GM23338 (cell line): ENCODE measurements around the gene TNNT2. TPM values are rescaled to one million over a fixed set of nuclear protein-coding genes. Genes with fewer than 3 reads are reported as not detected.

Source experiments
- ATAC-seq: fragments of 200-7000 bp; cut with Tn5 transposase; 3 replicates; pipeline ENCODE4 v1.9.1; 2020
- DNase-seq: peaks from one replicate; pipeline ENCODE4 v3.0.0-alpha.2; 2015; ENCODE audit warnings: low spot score
- H2AFZ ChIP-seq: fragments of 200-600 bp; sonication (generic); 2 replicates; pipeline ENCODE4 v1.8.0; 2016; ENCODE audit warnings: antibody characterized with exemption, mild to moderate bottlenecking, moderate library complexity
- H3F3A ChIP-seq: fragments of 200-600 bp; sonication (generic); replicated peaks from 2 replicates; pipeline ENCODE4 v1.8.0; 2017; ENCODE audit warnings: antibody characterized with exemption, mixed run types, low read depth
- H3K27ac ChIP-seq: fragments of 200-600 bp; sonication (generic); 2 replicates; pipeline ENCODE4 v1.6.1; 2016; ENCODE audit warnings: low read depth
- H3K27me3 ChIP-seq: fragments of 200-600 bp; sonication (generic); 2 replicates; pipeline ENCODE4 v1.8.0; 2016; ENCODE audit warnings: mild to moderate bottlenecking, mixed run types, moderate library complexity; ENCODE audit not compliant: insufficient read depth
- H3K36me3 ChIP-seq: fragments of 200-600 bp; sonication (generic); 2 replicates; pipeline ENCODE4 v1.8.0; 2016; ENCODE audit warnings: mild to moderate bottlenecking; ENCODE audit not compliant: insufficient read depth
- H3K4me1 ChIP-seq: fragments of 200-600 bp; sonication (generic); 2 replicates; pipeline ENCODE4 v1.8.0; 2016; ENCODE audit warnings: mild to moderate bottlenecking, moderate library complexity; ENCODE audit not compliant: insufficient read depth
- H3K4me2 ChIP-seq: fragments of 200-600 bp; sonication (generic); 2 replicates; pipeline ENCODE4 v1.7.1; 2017; ENCODE audit warnings: mixed run types
- H3K4me3 ChIP-seq: fragments of 200-600 bp; sonication (generic); 2 replicates; pipeline ENCODE4 v1.6.1; 2016; ENCODE audit warnings: mixed run types
- H3K79me2 ChIP-seq: fragments of 200-600 bp; sonication (generic); replicated peaks from 2 replicates; pipeline ENCODE4 v1.8.0; 2017; ENCODE audit warnings: mild to moderate bottlenecking; ENCODE audit not compliant: insufficient read depth
- H3K9me2 ChIP-seq: fragments of 200-600 bp; sonication (generic); 2 replicates; pipeline ENCODE4 v1.8.0; 2017; ENCODE audit not compliant: insufficient read depth
- H4K20me1 ChIP-seq: fragments of 200-600 bp; sonication (generic); replicated peaks from 2 replicates; pipeline ENCODE4 v1.8.0; 2017; ENCODE audit warnings: mild to moderate bottlenecking; ENCODE audit not compliant: insufficient read depth
- H3K27ac Mint-ChIP-seq: 2 replicates; pipeline ENCODE4 v1.8.0; 2020; ENCODE audit warnings: inconsistent platforms, mild to moderate bottlenecking, moderate library complexity, mixed read lengths
- H3K27me3 Mint-ChIP-seq: 3 replicates; pipeline ENCODE4 v1.8.0; 2022; ENCODE audit warnings: low read depth, mild to moderate bottlenecking, moderate library complexity, mixed read lengths, inconsistent platforms; ENCODE audit not compliant: insufficient read depth, poor library complexity
- H3K36me3 Mint-ChIP-seq: 3 replicates; pipeline ENCODE4 v1.8.0; 2021; ENCODE audit warnings: low read depth, mild to moderate bottlenecking, inconsistent platforms, moderate library complexity, mixed read lengths
- H3K4me1 Mint-ChIP-seq: 3 replicates; pipeline ENCODE4 v1.8.0; 2020; ENCODE audit warnings: mild to moderate bottlenecking, inconsistent platforms, mixed read lengths
- H3K4me3 Mint-ChIP-seq: 3 replicates; pipeline ENCODE4 v1.8.0; 2021; ENCODE audit warnings: moderate library complexity, mild to moderate bottlenecking, inconsistent platforms, mixed read lengths
- H3K9me3 Mint-ChIP-seq: 3 replicates; pipeline ENCODE4 v1.8.0; 2020; ENCODE audit warnings: moderate library complexity, mild to moderate bottlenecking, inconsistent platforms, mixed read lengths
- CREB1 ChIP-seq: fragments of 250-450 bp; sonication (Bioruptor Pico); IDR thresholded peaks from 2 replicates; pipeline ENCODE4 v1.5.0; 2020; ENCODE audit warnings: low read depth, mild to moderate bottlenecking, moderate library complexity
- ETS1 ChIP-seq: IDR thresholded peaks from 2 replicates; pipeline ENCODE4 v1.6.1; 2016; ENCODE audit warnings: antibody characterized with exemption
- EZH2 ChIP-seq: fragments of 200-600 bp; sonication (generic); IDR thresholded peaks from one replicate; pipeline ENCODE4 v1.8.0; 2017; ENCODE audit warnings: antibody characterized with exemption, mild to moderate bottlenecking, low read depth; ENCODE audit not compliant: unreplicated experiment
- JUNB ChIP-seq: IDR thresholded peaks from one replicate; pipeline ENCODE4 v1.6.1; 2016; ENCODE audit warnings: antibody characterized with exemption; ENCODE audit not compliant: unreplicated experiment
- POLR2AphosphoS5 ChIP-seq: IDR thresholded peaks from 2 replicates; pipeline ENCODE4 v1.6.1; 2016; ENCODE audit warnings: antibody characterized with exemption, low read depth
- ZNF331 ChIP-seq: fragments of 250-450 bp; sonication (Bioruptor Pico); IDR thresholded peaks from 2 replicates; pipeline ENCODE4 v1.5.0; 2020; ENCODE audit warnings: low read depth, mild to moderate bottlenecking, moderate library complexity
- ZNF462 ChIP-seq: fragments of 250-450 bp; sonication (Bioruptor Pico); IDR thresholded peaks from 2 replicates; pipeline ENCODE4 v1.5.0; 2020; ENCODE audit warnings: mild to moderate bottlenecking, moderate library complexity
- polyA plus RNA-seq: library from polyadenylated mRNA; unstranded; fragments of >200 nt; fragmentation: Nextera tagmentation; extraction: Ambion mirVana; gene quantifications from 2 replicates; pipeline ENCODE4 v1.2.1, GENCODE V29; 2016
- total RNA-seq: library from RNA; depleted of rRNA; stranded (reverse); fragments of >200 nt; shearing (Covaris generic); gene quantifications from 2 replicates; pipeline ENCODE4 v1.2.3, GENCODE V29; 2014

Gene TNNT2
- total and polyA plus RNA-seq, 2 experiments from 2014 or later: 7.5 to 19.1 TPM

GRCh38 chr1:201324306-201324705 lies 53.2 kb downstream of the TNNT2 start (continued):
- no peak for TF ChIP-seq ZNF462 (CRISPR knock-in tag)
- TF ChIP-seq CREB1 (CRISPR knock-in tag): no peak
- no peak for TF ChIP-seq EZH2
- no peak for TF ChIP-seq ETS1
- no peak for TF ChIP-seq POLR2AphosphoS5
- no peak for TF ChIP-seq ZNF331 (CRISPR knock-in tag)
- TF ChIP-seq JUNB: no peak

- Mint-ChIP-seq H3K27ac (no peak overlapping the region), H3K4me3 (no peak overlapping the region)
- H3K4me3 ChIP-seq: no peak overlapping the region
- no peak for TF ChIP-seq ETS1
- no peak for TF ChIP-seq JUNB
Measured at GRCh38 chr1:201322653-201323510, 54.6 kb downstream of the TNNT2 start.

More at GRCh38 chr1:201322653-201323510, 54.6 kb downstream of the TNNT2 start:
- no peaks in the 10 kb centered on the region; the same call in 2 of the 3 replicates for H3K4me1 Mint-ChIP-seq
- Histone ChIP-seq H2AFZ (no peak overlapping the region), H3K27ac (no peak overlapping the region), H3K9me2 (no peaks in the 10 kb centered on the region), H3K4me2 (no peak overlapping the region), H3K36me3 (no peaks in the 10 kb centered on the region), H3K4me1 (no peaks in the 10 kb centered on the region), H4K20me1 (no peaks in the 10 kb centered on the region), H3K27me3 (no peaks in the 10 kb centered on the region), H3K79me2 (no peaks in the 10 kb centered on the region), H3F3A (no peaks in the 10 kb centered on the region)
- ATAC-seq (no peak), DNase-seq (no peak)
- H3K27me3 Mint-ChIP-seq: peaks cover 20% of the 10 kb centered on the region
- H3K36me3 Mint-ChIP-seq: no peaks in the 10 kb centered on the region; the same call in 2 of the 3 replicates
- H3K9me3 Mint-ChIP-seq: no peaks in the 10 kb centered on the region
